GM19023 (cell line): Measurements from ENCODE around the gene UTP4.
"Not testable (repeated sequence)": the region's sequence is repeated elsewhere in the genome, so short reads cannot be mapped to it uniquely, and the experiment has no call there.

Source experiments
- ATAC-seq: cut with Tn5 transposase; IDR thresholded peaks from one replicate; pipeline ENCODE4 v1.9.1; 2021; ENCODE audit warnings: mild to moderate bottlenecking, moderate library complexity; ENCODE audit not compliant: unreplicated experiment

Gene UTP4

GRCh38 chr16:69127966-69128510 lies 4.4 kb upstream of the UTP4 start:
- no peak for ATAC-seq

DNA sequence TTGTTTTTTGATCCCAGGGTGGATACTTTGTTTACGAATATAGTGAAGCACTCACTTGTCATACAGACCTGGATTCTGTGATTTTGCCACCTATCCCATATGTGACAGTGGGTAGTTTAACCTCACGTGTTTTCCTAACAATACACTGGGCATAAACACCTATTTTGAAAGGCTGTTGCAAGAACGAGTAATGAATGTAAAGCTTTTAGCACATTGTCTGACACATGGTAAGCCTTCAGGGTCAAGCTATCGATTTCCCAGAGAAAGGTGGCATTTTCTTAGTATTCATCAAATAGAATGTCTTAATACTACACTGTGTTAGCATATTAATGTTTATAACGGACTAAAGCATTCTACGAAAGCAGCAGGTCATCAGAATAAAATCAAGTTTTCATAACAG lies 2.0 kb upstream of the UTP4 start:
- no peak for ATAC-seq

DNA sequence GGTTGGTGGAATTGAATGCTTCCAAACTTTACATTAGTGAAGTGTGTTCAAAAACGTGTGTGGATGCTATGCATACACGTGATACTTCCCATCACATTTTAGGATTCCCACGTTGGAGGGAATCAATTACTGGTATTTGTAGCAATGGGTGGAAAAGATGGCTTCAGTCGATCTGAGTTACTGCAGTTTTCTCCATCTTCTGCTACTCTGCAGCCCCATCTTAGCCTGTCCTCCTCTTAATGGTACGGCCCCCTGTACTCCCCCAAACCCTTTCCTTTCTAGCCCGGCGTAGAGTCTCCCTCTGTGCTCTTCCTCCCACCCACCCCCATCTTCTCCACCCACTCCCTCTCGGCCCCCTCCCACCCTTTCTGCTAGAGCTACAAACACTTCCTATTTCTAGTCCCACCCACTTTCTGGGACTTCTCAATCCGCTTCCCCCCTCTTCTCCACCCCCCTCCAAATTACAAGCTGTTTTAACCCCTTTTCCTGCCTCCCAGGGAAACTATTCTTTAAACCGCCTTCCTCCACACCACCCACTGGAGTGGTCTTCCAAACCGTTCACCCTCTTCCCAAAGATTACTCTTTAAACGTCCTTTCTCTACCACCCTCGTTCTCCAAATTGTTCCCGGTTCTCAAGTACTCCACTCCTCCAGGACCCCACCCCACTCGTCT lies 1.1 kb upstream of the UTP4 start:
- no peak for ATAC-seq

DNA sequence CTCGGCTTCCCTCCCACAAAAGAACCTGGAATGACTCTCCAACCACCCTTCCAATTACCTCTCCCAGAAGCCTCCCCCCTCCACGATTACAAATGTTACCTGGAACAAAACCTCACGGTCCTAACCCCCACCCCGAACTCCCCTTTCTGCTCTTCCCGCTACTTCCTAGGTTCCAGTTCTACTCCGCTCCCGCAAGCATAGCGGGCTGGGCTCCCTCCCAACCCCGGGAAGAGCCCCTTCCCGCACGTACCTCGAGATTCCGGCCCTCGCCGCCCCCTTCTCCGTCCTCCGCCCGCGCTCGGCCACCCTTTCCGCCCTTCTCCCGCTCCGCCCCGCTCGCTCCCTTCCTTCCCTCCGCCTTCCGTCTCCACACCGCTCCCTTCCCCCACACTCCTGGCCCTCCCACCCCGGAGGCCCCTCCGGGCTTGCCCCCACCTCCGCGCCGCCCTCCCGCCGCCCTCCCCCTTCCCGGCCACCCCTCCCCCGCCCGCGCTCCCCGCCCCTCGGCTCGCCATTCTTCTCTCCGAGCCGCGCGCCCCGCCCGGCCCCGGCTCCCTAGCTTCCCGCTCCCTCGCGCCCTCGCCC lies 518 bp upstream of the UTP4 start:
- ATAC-seq: peak; percentile 52

DNA sequence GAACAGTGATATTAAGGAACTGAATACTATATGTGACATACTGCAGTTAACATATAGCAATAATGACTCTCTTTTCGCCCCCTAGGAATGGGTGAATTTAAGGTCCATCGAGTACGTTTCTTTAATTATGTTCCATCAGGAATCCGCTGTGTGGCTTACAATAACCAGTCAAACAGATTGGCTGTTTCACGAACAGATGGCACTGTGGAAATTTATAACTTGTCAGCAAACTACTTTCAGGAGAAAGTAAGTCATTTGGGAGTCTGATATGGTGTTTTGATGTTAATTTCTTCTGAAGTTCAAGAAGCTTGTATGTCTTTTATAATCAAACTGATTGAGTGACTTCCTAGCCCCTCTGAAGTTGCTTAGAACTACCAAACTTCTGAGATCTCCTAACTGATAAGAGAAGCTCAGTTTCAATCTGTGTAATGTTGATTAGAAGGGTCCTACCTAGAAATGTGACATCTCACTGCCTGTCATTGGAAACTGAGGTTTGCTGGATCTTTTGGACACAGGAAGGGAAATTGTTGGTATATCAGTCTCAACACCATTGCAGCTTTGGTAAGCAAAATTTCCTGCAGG lies 1.0 kb downstream of the UTP4 start:
- no peak for ATAC-seq

- no peak for ATAC-seq
These were observed 6.2 kb downstream of the UTP4 start for GRCh38 chr16:69138608-69139007.

DNA sequence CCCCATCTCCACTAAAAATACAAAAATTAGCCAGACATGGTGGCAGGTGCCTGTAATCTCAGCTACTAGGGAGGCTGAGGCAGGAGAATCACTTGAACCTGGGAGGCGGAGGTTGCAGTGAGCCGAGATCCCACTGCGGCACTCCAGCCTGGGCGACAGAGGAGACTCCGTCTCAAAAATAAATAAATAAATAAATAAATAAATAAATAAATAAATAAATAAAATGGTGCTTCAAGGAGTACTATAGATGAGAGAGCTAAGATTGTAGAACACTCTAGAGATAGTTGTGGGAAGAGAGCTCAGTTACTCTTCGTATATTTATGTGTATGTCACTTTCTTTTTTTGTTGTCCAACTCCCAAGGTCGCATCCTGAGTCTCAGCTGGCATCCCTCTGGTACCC lies 7.0 kb downstream of the UTP4 start:
- not testable (repeated sequence) for ATAC-seq

- no peak for ATAC-seq
These were observed 8.6 kb downstream of the UTP4 start for GRCh38 chr16:69141014-69141413.

GRCh38 chr16:69141936-69142335 lies 9.5 kb downstream of the UTP4 start:
- ATAC-seq: no peak

GRCh38 chr16:69143116-69143515 lies 10.7 kb downstream of the UTP4 start:
- no peak for ATAC-seq

DNA sequence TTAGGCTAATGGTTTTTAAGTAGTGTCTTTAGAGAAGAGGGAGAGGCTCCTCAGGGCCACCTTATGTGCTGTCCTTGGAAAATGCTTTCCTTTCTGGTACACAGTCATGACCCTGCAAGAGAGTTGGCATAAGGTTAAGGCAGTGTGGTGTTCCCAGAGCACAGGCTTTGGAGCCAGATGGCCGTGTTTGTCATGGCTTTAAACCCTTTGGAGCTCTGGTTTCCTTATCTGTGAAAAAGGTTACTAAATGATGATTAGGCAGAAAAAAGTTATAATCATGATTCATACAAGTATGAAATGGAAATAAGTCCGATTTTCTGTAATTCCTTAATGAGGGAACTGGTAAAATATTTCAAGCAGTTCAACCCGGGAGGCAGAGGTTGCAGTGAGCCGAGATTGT lies 13.2 kb downstream of the UTP4 start:
- no peak for ATAC-seq

GRCh38 chr16:69149621-69150020 lies 17.2 kb downstream of the UTP4 start:
- ATAC-seq: not testable (repeated sequence)

GRCh38 chr16:69150146-69150865 lies 17.9 kb downstream of the UTP4 start:
- no peak for ATAC-seq

DNA sequence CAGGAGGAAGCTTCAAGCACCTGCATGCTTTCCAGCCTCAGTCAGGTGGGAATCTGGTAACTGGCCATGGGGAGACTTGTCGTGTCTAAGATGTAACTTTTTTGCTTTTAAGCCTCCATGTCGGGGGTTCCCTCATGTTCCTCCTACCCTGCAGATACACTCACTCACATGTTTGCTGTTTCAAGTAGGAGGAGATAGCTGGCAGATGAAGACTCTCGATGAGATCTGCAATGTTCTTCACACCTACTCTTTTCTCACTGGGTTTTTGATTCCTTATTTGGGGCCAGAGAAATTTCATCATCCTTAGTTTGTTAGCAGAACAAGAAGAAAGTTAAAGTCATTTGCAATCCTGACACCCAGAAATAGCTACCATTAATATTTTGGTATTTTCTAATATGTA lies 24.7 kb downstream of the UTP4 start:
- no peak for ATAC-seq

DNA sequence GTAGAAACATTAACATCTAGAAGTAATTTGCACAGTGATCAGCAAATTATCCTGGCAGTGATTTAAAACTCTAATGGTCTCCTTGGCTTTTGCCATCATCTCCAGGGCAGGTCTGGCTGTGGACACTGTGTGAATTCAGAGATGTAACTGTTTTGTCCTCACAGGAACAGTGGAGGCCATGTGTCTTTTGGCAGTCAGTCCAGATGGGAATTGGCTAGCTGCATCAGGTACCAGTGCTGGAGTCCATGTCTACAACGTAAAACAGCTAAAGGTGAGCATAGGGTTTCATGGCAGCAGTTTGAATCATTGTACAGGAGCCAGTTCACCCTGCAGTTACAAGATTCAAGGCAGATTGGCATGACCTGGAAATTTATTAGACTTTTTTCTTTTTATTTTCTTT lies 27.7 kb downstream of the UTP4 start:
- ATAC-seq: no peak

DNA sequence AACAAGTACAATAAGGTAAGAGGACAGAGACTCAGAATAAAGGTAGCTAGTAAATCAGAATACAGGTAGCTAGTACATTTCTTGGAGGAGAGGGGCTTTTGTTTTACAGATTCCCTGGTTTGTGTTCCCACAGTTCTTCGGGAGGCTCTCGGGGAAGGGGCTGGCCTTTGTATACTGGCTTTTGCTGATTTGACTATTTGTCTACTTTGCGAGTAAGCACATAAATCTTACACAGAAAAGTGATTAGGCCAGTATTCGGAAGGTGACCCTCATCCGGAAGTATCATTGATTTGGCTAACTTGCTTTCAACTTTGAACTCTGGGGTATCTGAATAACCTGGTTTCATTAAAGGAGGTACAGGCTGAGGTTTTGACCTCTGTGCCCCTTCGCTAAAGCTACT lies 33.1 kb downstream of the UTP4 start:
- no peak for ATAC-seq

- no peak for ATAC-seq
These were observed 33.9 kb downstream of the UTP4 start for GRCh38 chr16:69166221-69166833.

GRCh38 chr16:69166946-69167930 lies 34.8 kb downstream of the UTP4 start:
- ATAC-seq: no peak

- ATAC-seq: no peak
These were observed 36.6 kb downstream of the UTP4 start for GRCh38 chr16:69169051-69169450.
